ENCODE measurements around the gene FHIT.

The FHIT gene

GRCh38 chr3:60839246-60839645, 412.0 kb downstream of the FHIT start:
- Histone ChIP-seq H3K4me2 (ENCODE audit: low read length) (no peak overlapping the region), H3K79me2 (no peaks in the 10 kb centered on the region), H3K4me3 (ENCODE audit: low read depth, low read length) (no peak overlapping the region), H3K4me1 (peaks cover 4% of the 10 kb centered on the region), H3K27me3 (ENCODE audit: control insufficient read depth, insufficient read depth, low read length) (no peaks in the 10 kb centered on the region), H3K36me3 (ENCODE audit: control insufficient read depth, insufficient read depth, low read length) (no peaks in the 10 kb centered on the region), H3K9me3 (ENCODE audit: control insufficient read depth, low read length) (no peaks in the 10 kb centered on the region), H3K27ac (no peak overlapping the region), H2AFZ (no peak overlapping the region), H3K9ac (no peak overlapping the region)
- no peak for TF ChIP-seq CTCF (IDR thresholded peaks at IDR 0.05)

- H3K4me3 ChIP-seq (ENCODE audit: low read depth, low read length) = no peak overlapping the region
- H3K36me3 ChIP-seq (ENCODE audit: control insufficient read depth, insufficient read depth, low read length) = no peaks in the 10 kb centered on the region
- H3K27me3 ChIP-seq (ENCODE audit: control insufficient read depth, insufficient read depth, low read length) = no peaks in the 10 kb centered on the region
- H3K9me3 ChIP-seq (ENCODE audit: control insufficient read depth, low read length) = no peaks in the 10 kb centered on the region
- no peak overlapping the region for H3K27ac ChIP-seq
- no peak overlapping the region for H3K4me2 ChIP-seq (ENCODE audit: low read length)
- H3K79me2 ChIP-seq = no peaks in the 10 kb centered on the region
- no peak overlapping the region for H2AFZ ChIP-seq
- H3K4me1 ChIP-seq = no peaks in the 10 kb centered on the region
- no peak for TF ChIP-seq CTCF (IDR thresholded peaks at IDR 0.05)
- H3K9ac ChIP-seq = no peak overlapping the region
Measured at GRCh38 chr3:60835796-60836195, 415.5 kb downstream of the FHIT start.

GRCh38 chr3:60829058-60829457, 422.2 kb downstream of the FHIT start:
- no peak for TF ChIP-seq CTCF (IDR thresholded peaks at IDR 0.05)
- Histone ChIP-seq H3K9me3 (ENCODE audit: control insufficient read depth, low read length) (no peaks in the 10 kb centered on the region), H3K27ac (no peak overlapping the region), H3K36me3 (ENCODE audit: control insufficient read depth, insufficient read depth, low read length) (no peaks in the 10 kb centered on the region), H3K4me1 (no peaks in the 10 kb centered on the region), H3K79me2 (no peaks in the 10 kb centered on the region), H3K27me3 (ENCODE audit: control insufficient read depth, insufficient read depth, low read length) (no peaks in the 10 kb centered on the region), H2AFZ (no peak overlapping the region), H3K9ac (no peak overlapping the region), H3K4me3 (ENCODE audit: low read depth, low read length) (no peak overlapping the region), H3K4me2 (ENCODE audit: low read length) (no peak overlapping the region)

- H3K4me3 ChIP-seq (ENCODE audit: low read depth, low read length) = no peak overlapping the region
- no peak overlapping the region for H3K27ac ChIP-seq
- H3K9ac ChIP-seq = no peak overlapping the region
- H3K79me2 ChIP-seq = no peaks in the 10 kb centered on the region
- H3K9me3 ChIP-seq (ENCODE audit: control insufficient read depth, low read length) = no peaks in the 10 kb centered on the region
- no peaks in the 10 kb centered on the region for H3K4me1 ChIP-seq
- no peaks in the 10 kb centered on the region for H3K36me3 ChIP-seq (ENCODE audit: control insufficient read depth, insufficient read depth, low read length)
- TF ChIP-seq CTCF (IDR thresholded peaks at IDR 0.05) = no peak
- no peaks in the 10 kb centered on the region for H3K27me3 ChIP-seq (ENCODE audit: control insufficient read depth, insufficient read depth, low read length)
- no peak overlapping the region for H2AFZ ChIP-seq
- H3K4me2 ChIP-seq (ENCODE audit: low read length) = no peak overlapping the region
Measured at GRCh38 chr3:60827666-60828065, 423.6 kb downstream of the FHIT start.

GRCh38 chr3:60826511-60826910, 424.7 kb downstream of the FHIT start:
- Histone ChIP-seq H3K4me1 (no peaks in the 10 kb centered on the region), H3K36me3 (ENCODE audit: control insufficient read depth, insufficient read depth, low read length) (no peaks in the 10 kb centered on the region), H3K9ac (no peak overlapping the region), H2AFZ (no peak overlapping the region), H3K79me2 (no peaks in the 10 kb centered on the region), H3K9me3 (ENCODE audit: control insufficient read depth, low read length) (no peaks in the 10 kb centered on the region), H3K4me2 (ENCODE audit: low read length) (no peak overlapping the region), H3K27me3 (ENCODE audit: control insufficient read depth, insufficient read depth, low read length) (no peaks in the 10 kb centered on the region), H3K27ac (no peak overlapping the region), H3K4me3 (ENCODE audit: low read depth, low read length) (no peak overlapping the region)
- TF ChIP-seq CTCF (IDR thresholded peaks at IDR 0.05) = no peak
